Right lobe of liver (tissue), 6 donors: ENCODE data around the gene NAGLU. TPM values are rescaled to one million over a fixed set of nuclear protein-coding genes. Genes with fewer than 3 reads are reported as not detected.

ENCODE experiments used
- ATAC-seq, 4 donors: fragments of 200-7000 bp; cut with Tn5 transposase; one replicate each; pipeline ENCODE4 v1.9.1; 2020; ENCODE audit warnings: mild to moderate bottlenecking in 4 of 4, moderate library complexity in 4 of 4
- DNase-seq, 3 donors: peaks; one replicate each; pipeline ENCODE4 v3.0.0-alpha.2; 2020
- H3K27ac ChIP-seq, 3 donors: fragments of 200-600 bp; one replicate each; pipeline ENCODE4 v1.8.0; 2022
- H3K27me3 ChIP-seq, 2 donors: fragments of 200-600 bp; one replicate each; pipeline ENCODE4 v1.8.0; 2022
- H3K36me3 ChIP-seq, 4 donors: fragments of 200-600 bp; sonication (generic) in 1 of 4; one replicate each; pipeline versions ENCODE4 v1.5.1 to v1.8.0; 2017 to 2022; ENCODE audit warnings: control low read depth in 1 of 4
- H3K4me1 ChIP-seq, 4 donors: fragments of 200-600 bp; sonication (generic) in 1 of 4; one replicate each; pipeline versions ENCODE4 v1.5.1 to v1.8.0; 2017 to 2022; ENCODE audit warnings: control low read depth in 1 of 4
- H3K4me3 ChIP-seq, 3 donors: fragments of 200-600 bp; one replicate each; pipeline ENCODE4 v1.8.0; 2022
- H3K9me3 ChIP-seq, 4 donors: fragments of 200-600 bp; sonication (generic) in 1 of 4; one replicate each; pipeline versions ENCODE4 v1.5.1 to v1.8.0; 2017 to 2022; ENCODE audit warnings: control low read depth in 1 of 4
- CTCF ChIP-seq, 4 donors: fragments of 200-600 bp in 3 of 4; fragments of 450-650 bp in 1 of 4; IDR thresholded peaks; one replicate each; pipeline versions ENCODE4 v1.5.1 to v1.8.0; 2016 to 2022; ENCODE audit warnings: antibody characterized with exemption in 4 of 4, mild to moderate bottlenecking in 2 of 4
- POLR2A ChIP-seq: fragments of 450-650 bp; IDR thresholded peaks from one replicate; pipeline ENCODE4 v1.6.1; 2017; ENCODE audit warnings: antibody characterized with exemption, mild to moderate bottlenecking
- WGBS: methylation state at CpG from one replicate; pipeline ENCODE4 v1.1.6; 2018; ENCODE audit warnings: low coverage, low lambda C conversion rate; ENCODE audit not compliant: insufficient coverage; ENCODE audit errors: missing lambda C conversion rate; 5-methylcytosine and 5-hydroxymethylcytosine counted together
- intact Hi-C, 2 donors: fragments of 100-400 bp; cut with DNase I; formaldehyde crosslinking; loops; one replicate each; pipeline versions ENCODE4 v1.11.2 to v1.14.1; 2022
- total RNA-seq, 6 experiments: library from RNA; depleted of rRNA in 2 of 6; stranded (reverse); fragments of >200 nt in 2 of 6; fragmentation: NEBNext Ultra II Directional in 3 of 6; extraction: Animal tissue kit (Norgen Biotek cat#: 25700) in 3 of 6; gene quantifications; one replicate each; pipeline versions ENCODE4 v1.1.0 to v1.2.4, GENCODE V29; 2016 to 2023
- donor health status: DM: no; HTN: yes; CAD: no.
- donor health status: DM: no; HTN: no; CAD: no.
- donor health status: DM: no; HTN: no; CAD: no.
- donor health status: DM: no; HTN: yes; CAD: no.
- donor health status: DM: no; HTN: yes; CAD: no.

NAGLU gene
- total RNA-seq, 6 experiments from 2014 or later: 36.4 to 81.6 (median 43.7) TPM

GRCh38 chr17:42584880-42585279 lies 48.8 kb downstream of the NAGLU start:
- no peak overlapping the region for H3K4me3 ChIP-seq
- WGBS: 89% methylated on average over 9 of the region's 9 CpGs
- H3K36me3 ChIP-seq: peaks cover 9 to 86% (median 36%) of the 10 kb centered on the region in 4 donors
- TF ChIP-seq POLR2A: no peak
- H3K4me1 ChIP-seq: no peaks in the 10 kb centered on the region
- ATAC-seq (peak; percentile 27 to 62 (median 34)), DNase-seq (no peak)
- intact Hi-C loops: loop anchor here in 1 of 2 donors (10.0 kb wide), 1 partner anchor 100 kb away; the partner anchor contains the start of genes CCR10 and CNTNAP1
- no peak overlapping the region for H3K27ac ChIP-seq
- H3K9me3 ChIP-seq: no peaks in the 10 kb centered on the region
- no peaks in the 10 kb centered on the region for H3K27me3 ChIP-seq

GRCh38 chr17:42585353-42585752 lies 49.3 kb downstream of the NAGLU start:
- WGBS: 29% methylated on average over 1 of the region's 1 CpG
- H3K27me3 ChIP-seq: no peaks in the 10 kb centered on the region
- TF ChIP-seq POLR2A: no peak
- TF ChIP-seq CTCF (IDR thresholded peaks at IDR 0.05): no peak
- DNase-seq (no peak), ATAC-seq (peak; percentile 18 to 67 (median 50))
- no peaks in the 10 kb centered on the region for H3K9me3 ChIP-seq
- intact Hi-C loops: loop anchor here in 1 of 2 donors (10.0 kb wide), 1 partner anchor 99 kb away; the partner anchor contains the start of genes CCR10 and CNTNAP1
- peaks cover 9 to 85% (median 37%) of the 10 kb centered on the region in 4 donors for H3K36me3 ChIP-seq
- H3K4me3 ChIP-seq: no peak overlapping the region
- no peaks in the 10 kb centered on the region for H3K4me1 ChIP-seq
- H3K27ac ChIP-seq: no peak overlapping the region

GRCh38 chr17:42586514-42587230 lies 50.6 kb downstream of the NAGLU start:
- no peak for DNase-seq
- Histone ChIP-seq H3K27me3 (no peaks in the 10 kb centered on the region), H3K4me3 (no peak overlapping the region), H3K9me3 (no peaks in the 10 kb centered on the region), H3K4me1 (no peaks in the 10 kb centered on the region), H3K36me3 (peaks cover 9 to 89% (median 39%) of the 10 kb centered on the region in 4 donors), H3K27ac (no peak overlapping the region)
- WGBS: 85% methylated on average over 5 of the region's 7 CpGs
- TF ChIP-seq POLR2A (no peak), CTCF (IDR thresholded peaks at IDR 0.05) (no peak)
- no peak for ATAC-seq
- intact Hi-C loops: loop anchor here in 1 of 2 donors (10.0 kb wide), 1 partner anchor 98 kb away; the partner anchor contains the start of genes CCR10 and CNTNAP1

GRCh38 chr17:42590886-42591285 lies 54.8 kb downstream of the NAGLU start:
- ATAC-seq (no peak), DNase-seq (no peak)
- H3K9me3 ChIP-seq: no peaks in the 10 kb centered on the region
- no peak overlapping the region for H3K4me3 ChIP-seq
- no peak overlapping the region for H3K27ac ChIP-seq
- no peaks in the 10 kb centered on the region for H3K27me3 ChIP-seq
- WGBS: 50% methylated on average over 1 of the region's 2 CpGs
- TF ChIP-seq CTCF (IDR thresholded peaks at IDR 0.05) (no peak), POLR2A (no peak)
- peaks cover 0 to 51% (median 23%) of the 10 kb centered on the region in 4 donors for H3K36me3 ChIP-seq
- H3K4me1 ChIP-seq: no peaks in the 10 kb centered on the region
- intact Hi-C loops: no loop called here

- no peak for ATAC-seq
- TF ChIP-seq CTCF (IDR thresholded peaks at IDR 0.05): no peak
- TF ChIP-seq POLR2A: no peak
- peaks cover 0 to 46% (median 22%) of the 10 kb centered on the region in 4 donors for H3K36me3 ChIP-seq
Observed at GRCh38 chr17:42591411-42591810, 55.4 kb downstream of the NAGLU start.

More at GRCh38 chr17:42591411-42591810, 55.4 kb downstream of the NAGLU start:
- intact Hi-C loops: no loop called here
- 87% methylated on average over 8 of the region's 9 CpGs for WGBS
- H3K4me3 ChIP-seq: no peak overlapping the region
- no peaks in the 10 kb centered on the region for H3K9me3 ChIP-seq
- DNase-seq: no peak
- no peaks in the 10 kb centered on the region for H3K4me1 ChIP-seq
- H3K27ac ChIP-seq: no peak overlapping the region
- no peaks in the 10 kb centered on the region for H3K27me3 ChIP-seq
